GM15510 (cell line): ENCODE results near the gene ZNF592.

Experiments used
- POLR2A ChIP-seq: IDR thresholded peaks from 3 replicates; pipeline ENCODE4 v1.6.1; 2011; ENCODE audit warnings: borderline replicate concordance; ENCODE audit not compliant: insufficient read length; ENCODE audit errors: extremely low read depth

Gene ZNF592

GRCh38 chr15:84789762-84790161, 41.4 kb downstream of the ZNF592 start:
- no peak for TF ChIP-seq POLR2A

GRCh38 chr15:84790676-84791075, 42.3 kb downstream of the ZNF592 start:
- no peak for TF ChIP-seq POLR2A

- no peak for TF ChIP-seq POLR2A
These were observed 43.4 kb downstream of the ZNF592 start for GRCh38 chr15:84791763-84792162.

GRCh38 chr15:84793431-84794161, 45.2 kb downstream of the ZNF592 start:
- no peak for TF ChIP-seq POLR2A

GRCh38 chr15:84794162-84794547, 45.8 kb downstream of the ZNF592 start:
- TF ChIP-seq POLR2A, result no peak

GRCh38 chr15:84795186-84795585, 46.8 kb downstream of the ZNF592 start:
- TF ChIP-seq POLR2A, result no peak

GRCh38 chr15:84797212-84797611, 48.8 kb downstream of the ZNF592 start:
- TF ChIP-seq POLR2A, result no peak

- TF ChIP-seq POLR2A, result no peak
These were observed 49.4 kb downstream of the ZNF592 start for GRCh38 chr15:84797801-84798200.

GRCh38 chr15:84798436-84798946, 50.1 kb downstream of the ZNF592 start:
- TF ChIP-seq POLR2A, result no peak

- no peak for TF ChIP-seq POLR2A
These were observed 51.3 kb downstream of the ZNF592 start for GRCh38 chr15:84799511-84800187.

- no peak for TF ChIP-seq POLR2A
These were observed 52.0 kb downstream of the ZNF592 start for GRCh38 chr15:84800365-84800806.

- TF ChIP-seq POLR2A, result no peak
These were observed 55.9 kb downstream of the ZNF592 start for GRCh38 chr15:84804005-84804900.

- no peak for TF ChIP-seq POLR2A
These were observed 56.8 kb downstream of the ZNF592 start for GRCh38 chr15:84805221-84805620.

- no peak for TF ChIP-seq POLR2A
These were observed 58.8 kb downstream of the ZNF592 start for GRCh38 chr15:84807228-84807627.
